ENCODE measurements around the gene KRTAP7-1. TPM values are rescaled to one million over a fixed set of nuclear protein-coding genes. Genes with fewer than 3 reads are reported as not detected.

Gene KRTAP7-1
- total RNA-seq, 1 experiment from 2014 or later, result not detected

GRCh38 chr21:30813174-30813573, 16.4 kb downstream of the KRTAP7-1 start, which contains the start of gene KRTAP8-1:
Gene KRTAP8-1 (minus strand): TSS chr21:30813274. CDS start chr21:30813220, 54 bp downstream.
- Mint-ChIP-seq H3K27ac (peak within 1 kb of the TSS in 2 of 3 experiments; percentile 19 to 51; a peak in 2 of 7 replicates), H3K36me3 (ENCODE audit: insufficient read depth in 1 of 3, low read depth in 3 of 3) (peaks cover 0 to 12% (median 0%) of the 10 kb centered on the region in 3 experiments; a peak in 2 of 7 replicates), H3K4me3 (no peak within 1 kb of the TSS), H3K9me3 (peaks cover 0 to 6% of the 10 kb centered on the region in 2 experiments; a peak in 1 of 5 replicates), H3K4me1 (peaks cover 0 to 6% of the 10 kb centered on the region in 2 experiments; a peak in 1 of 4 replicates), H3K27me3 (ENCODE audit: low read depth) (no peaks in the 10 kb centered on the region; the same call in 1 of the 2 replicates)
- no peak for DNase-seq
- Histone ChIP-seq H3K14ac (ENCODE audit: insufficient read depth, low read length) (no peak within 1 kb of the TSS), H3K79me2 (ENCODE audit: insufficient read depth, low read length) (no peaks in the 10 kb centered on the region), H2BK120ac (ENCODE audit: low read depth, low read length, poor library complexity, severe bottlenecking) (no peak within 1 kb of the TSS), H3K23me2 (ENCODE audit: insufficient read length, low read depth, low read length, poor library complexity, severe bottlenecking) (no peaks in the 10 kb centered on the region), H3K4me2 (ENCODE audit: insufficient read depth, insufficient read length, low read length) (no peak within 1 kb of the TSS), H4K8ac (replicated peaks; ENCODE audit: insufficient read length, low read depth, low read length) (no peak within 1 kb of the TSS), H3T11ph (ENCODE audit: low read length) (no peak within 1 kb of the TSS), H2AK5ac (ENCODE audit: insufficient read length, low read length) (no peak within 1 kb of the TSS), H3K4ac (ENCODE audit: low read depth, low read length) (no peak within 1 kb of the TSS), H3K27ac (ENCODE audit: insufficient read length, low read depth, low read length) (no peak within 1 kb of the TSS), H2AFZ (ENCODE audit: low read length) (no peak within 1 kb of the TSS), H4K5ac (ENCODE audit: insufficient read length, low read depth, low read length) (no peak within 1 kb of the TSS), H3K23ac (ENCODE audit: insufficient read length, low read depth, low read length) (no peak within 1 kb of the TSS), H2BK12ac (ENCODE audit: insufficient read length, low read depth, low read length) (no peak within 1 kb of the TSS), H2BK15ac (ENCODE audit: low read depth, low read length) (no peak within 1 kb of the TSS), H4K20me1 (ENCODE audit: control insufficient read depth, insufficient read depth, insufficient read length) (no peaks in the 10 kb centered on the region), H3K79me1 (ENCODE audit: insufficient read depth, low read depth, low read length, poor library complexity, severe bottlenecking) (no peaks in the 10 kb centered on the region), H3K56ac (ENCODE audit: insufficient read length, low read depth, low read length) (no peak within 1 kb of the TSS), H3K9ac (ENCODE audit: extremely low read depth, insufficient read length, low read length) (no peak within 1 kb of the TSS), H2BK20ac (ENCODE audit: low read depth, low read length, poor library complexity, severe bottlenecking) (no peak within 1 kb of the TSS), H3K18ac (ENCODE audit: insufficient read length, low read depth, low read length) (no peak within 1 kb of the TSS), H3K4me1 (ENCODE audit: insufficient read depth, low read length) (0 out of 2 replicates have a peak, but pooled peaks cover 2% of the 10 kb centered on the region), H4K91ac (ENCODE audit: insufficient read length, low read depth, low read length) (no peak within 1 kb of the TSS), H3K27me3 (ENCODE audit: insufficient read depth, low read length) (no peaks in the 10 kb centered on the region), H2BK5ac (ENCODE audit: insufficient read length, low read length) (no peak within 1 kb of the TSS), H3K9me3 (ENCODE audit: control insufficient read depth, low read depth, low read length) (no peaks in the 10 kb centered on the region)
- TF ChIP-seq, protein P1, sequence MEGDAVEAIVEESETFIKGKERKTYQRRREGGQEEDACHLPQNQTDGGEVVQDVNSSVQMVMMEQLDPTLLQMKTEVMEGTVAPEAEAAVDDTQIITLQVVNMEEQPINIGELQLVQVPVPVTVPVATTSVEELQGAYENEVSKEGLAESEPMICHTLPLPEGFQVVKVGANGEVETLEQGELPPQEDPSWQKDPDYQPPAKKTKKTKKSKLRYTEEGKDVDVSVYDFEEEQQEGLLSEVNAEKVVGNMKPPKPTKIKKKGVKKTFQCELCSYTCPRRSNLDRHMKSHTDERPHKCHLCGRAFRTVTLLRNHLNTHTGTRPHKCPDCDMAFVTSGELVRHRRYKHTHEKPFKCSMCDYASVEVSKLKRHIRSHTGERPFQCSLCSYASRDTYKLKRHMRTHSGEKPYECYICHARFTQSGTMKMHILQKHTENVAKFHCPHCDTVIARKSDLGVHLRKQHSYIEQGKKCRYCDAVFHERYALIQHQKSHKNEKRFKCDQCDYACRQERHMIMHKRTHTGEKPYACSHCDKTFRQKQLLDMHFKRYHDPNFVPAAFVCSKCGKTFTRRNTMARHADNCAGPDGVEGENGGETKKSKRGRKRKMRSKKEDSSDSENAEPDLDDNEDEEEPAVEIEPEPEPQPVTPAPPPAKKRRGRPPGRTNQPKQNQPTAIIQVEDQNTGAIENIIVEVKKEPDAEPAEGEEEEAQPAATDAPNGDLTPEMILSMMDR (conservative IDR thresholded peaks at IDR 0.05), result no peak
- WGBS (ENCODE audit: extremely low coverage, insufficient read length, low lambda C conversion rate), result no CpG with 5 or more reads among the region's 5 CpGs
